ENCODE measurements around the gene A2ML1. TPM values are rescaled to one million over a fixed set of nuclear protein-coding genes. Genes with fewer than 3 reads are reported as not detected.

Gene A2ML1
- not detected in 5 replicates for total RNA-seq (2022; extraction: Qiagen RNA extraction; ENCODE audit: low read depth)

GRCh38 chr12:8822298-8822697, at the start of gene A2ML1:
TSS of gene A2ML1 (plus strand) at chr12:8822621. CDS start at chr12:8822652, 31 bp downstream.

GRCh38 chr12:8914033-8914715, 91.8 kb downstream of the A2ML1 start, which contains the start of gene PHC1:
TSS of gene PHC1 (plus strand) at chr12:8914509. CDS start at chr12:8917678, 3,169 bp downstream.

Other genes starting within 250 kb of the A2ML1 start
- gene AICDA, start 209.8 kb upstream of the A2ML1 start, total RNA-seq (2022; extraction: Qiagen RNA extraction; ENCODE audit: low read depth): 0.03 to 0.26 TPM (median 0.05 TPM) in 5 replicates
- gene MFAP5, start 159.8 kb upstream of the A2ML1 start, total RNA-seq (2022; extraction: Qiagen RNA extraction; ENCODE audit: low read depth): 0.07 to 0.86 TPM (median 0.16 TPM) in 4 of 5 replicates, not detected in the other
- 15.9 to 17.5 TPM (median 16.5 TPM) in 5 replicates for gene RIMKLB, start 124.6 kb upstream of the A2ML1 start, total RNA-seq (2022; extraction: Qiagen RNA extraction; ENCODE audit: low read depth)
- 9.9 to 13.2 TPM (median 10.4 TPM) in 5 replicates for gene PHC1, start 91.9 kb downstream of the A2ML1 start, total RNA-seq (2022; extraction: Qiagen RNA extraction; ENCODE audit: low read depth)
- gene M6PR, start 127.0 kb downstream of the A2ML1 start, total RNA-seq (2022; extraction: Qiagen RNA extraction; ENCODE audit: low read depth): 159 to 184 TPM (median 172 TPM) in 5 replicates
- gene KLRG1, start 166.9 kb downstream of the A2ML1 start, total RNA-seq (2022; extraction: Qiagen RNA extraction; ENCODE audit: low read depth): 0.97 to 2.4 TPM (median 1.6 TPM) in 5 replicates

Measured in A549 treated with DMSO at 1 μM for 4 hours (cell line).